Hypothalamus (tissue), 51 donors: Measurements from ENCODE around the gene CSNK1A1.

Source experiments
- DNase-seq, 51 donors: peaks; one replicate each; lab custom pipeline; 2025; lab: John Stamatoyannopoulos, UW

Gene CSNK1A1

DNA sequence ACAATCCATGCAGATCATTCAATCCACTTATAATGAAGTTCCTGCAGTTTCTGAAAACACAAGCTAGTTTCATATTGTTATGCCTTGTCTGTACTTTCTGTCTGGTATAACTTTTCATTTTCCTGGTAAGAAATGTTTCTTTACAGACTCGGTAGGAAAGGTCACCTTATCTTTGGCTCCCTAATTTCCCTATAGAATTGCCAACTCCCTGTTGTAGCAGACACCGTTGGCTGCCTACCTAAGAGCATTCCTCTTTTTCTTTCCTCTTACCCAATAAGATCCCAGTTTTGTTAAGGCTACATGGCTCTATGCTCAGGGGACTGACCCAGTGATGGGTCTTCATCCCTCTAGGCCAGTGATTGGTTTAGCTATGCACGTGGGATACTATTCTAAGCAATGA, 23.9 kb upstream of the CSNK1A1 start:
- DNase-seq: no peak

DNA sequence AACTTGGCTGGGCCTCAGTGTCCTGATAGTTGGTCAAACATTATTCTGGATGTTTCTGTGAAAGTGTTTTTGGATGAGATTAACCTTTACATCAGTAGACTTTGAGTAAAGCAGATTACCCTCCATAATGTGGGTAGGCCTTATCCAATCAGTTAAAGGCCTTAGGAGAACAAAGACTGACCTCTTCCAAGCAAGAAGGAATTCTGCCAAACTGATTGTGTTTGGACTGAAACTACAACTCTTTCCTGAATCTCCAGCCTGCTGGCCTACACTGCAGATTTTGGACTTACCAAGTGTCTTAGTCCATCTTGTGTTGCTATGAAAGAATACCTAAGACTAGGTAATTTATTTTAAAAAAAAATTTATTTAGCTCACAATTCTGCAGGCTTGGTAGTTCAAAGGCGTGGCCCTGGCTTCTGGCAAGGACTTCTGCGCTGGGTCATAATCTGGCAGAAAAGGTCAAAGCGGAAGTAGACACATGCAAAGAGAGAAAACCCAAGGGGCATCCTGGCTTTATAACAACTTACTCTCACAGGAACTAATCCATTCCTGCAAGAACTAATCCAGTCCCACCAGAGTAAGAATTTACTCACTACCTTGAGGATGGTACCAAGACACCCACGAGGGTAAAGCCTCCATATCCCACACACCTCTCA, 21.5 kb upstream of the CSNK1A1 start:
- DNase-seq: peak in 1 of 51 donors; percentile 9

DNA sequence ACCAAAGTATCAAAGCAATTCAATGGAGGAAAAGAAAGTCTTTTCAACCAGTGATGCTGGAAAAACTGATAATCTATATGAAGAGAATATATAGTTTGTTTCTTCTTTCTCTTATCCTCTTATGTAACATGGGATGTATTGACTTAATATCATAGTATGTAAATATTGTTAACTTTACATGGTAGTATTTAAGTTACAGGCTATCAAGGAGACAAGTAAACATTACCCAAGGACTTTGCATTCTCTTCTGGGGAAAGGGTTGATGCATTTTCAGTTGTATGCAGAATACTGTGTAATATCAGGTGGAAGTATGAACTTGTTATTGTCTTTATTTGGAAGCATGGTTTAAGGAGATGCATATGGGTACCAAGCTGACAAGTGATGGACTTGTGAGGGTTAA, 20.9 kb upstream of the CSNK1A1 start:
- DNase-seq: no peak

DNA sequence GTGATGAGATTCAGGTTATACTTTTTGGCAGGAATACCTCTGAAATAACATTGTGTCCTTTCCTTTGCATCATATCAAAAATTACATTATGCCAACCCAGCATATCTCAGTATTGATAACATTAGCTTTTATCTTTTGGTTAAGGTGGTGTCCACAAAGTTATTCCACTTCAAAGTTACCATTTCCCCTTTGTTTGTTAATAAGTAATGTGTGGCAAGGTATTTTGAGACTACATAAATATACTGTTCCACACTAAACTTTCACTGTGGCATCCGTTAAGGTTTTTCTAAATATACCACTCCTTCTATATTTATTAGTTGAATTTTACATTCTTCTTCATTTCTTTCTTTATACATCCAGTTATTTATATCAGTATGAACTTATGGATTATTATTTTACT, 16.0 kb upstream of the CSNK1A1 start:
- no peak for DNase-seq

DNA sequence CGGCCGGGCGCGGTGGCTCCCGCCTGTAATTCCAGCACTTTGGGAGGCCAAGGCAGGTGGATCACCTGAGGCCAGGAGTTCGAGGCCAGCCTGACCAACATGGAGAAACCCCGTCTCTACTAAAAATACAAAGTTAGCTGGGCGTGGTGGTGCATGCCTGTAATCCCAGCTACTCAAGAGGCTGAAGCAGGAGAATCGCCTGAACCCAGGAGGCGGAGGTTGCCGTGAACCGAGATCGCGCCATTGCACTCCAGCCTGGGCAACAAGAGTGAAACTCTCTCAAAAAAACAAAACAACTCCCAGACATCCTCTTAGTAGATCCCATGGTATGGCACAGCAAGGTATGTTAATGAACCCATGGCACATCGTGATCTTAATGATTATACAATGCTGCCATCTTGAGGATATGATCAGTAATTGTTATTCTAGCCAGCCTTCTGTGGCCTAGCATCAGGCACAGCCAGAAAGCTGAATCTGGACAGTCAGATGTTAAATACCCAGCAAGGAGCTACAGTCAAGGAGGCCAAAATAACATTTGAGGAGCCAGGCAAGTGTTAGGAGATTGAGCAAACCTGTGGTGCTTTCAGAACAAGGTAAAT, 13.4 kb upstream of the CSNK1A1 start:
- DNase-seq: peak in 10 of 51 donors; percentile 6 to 74 (median 14)

DNA sequence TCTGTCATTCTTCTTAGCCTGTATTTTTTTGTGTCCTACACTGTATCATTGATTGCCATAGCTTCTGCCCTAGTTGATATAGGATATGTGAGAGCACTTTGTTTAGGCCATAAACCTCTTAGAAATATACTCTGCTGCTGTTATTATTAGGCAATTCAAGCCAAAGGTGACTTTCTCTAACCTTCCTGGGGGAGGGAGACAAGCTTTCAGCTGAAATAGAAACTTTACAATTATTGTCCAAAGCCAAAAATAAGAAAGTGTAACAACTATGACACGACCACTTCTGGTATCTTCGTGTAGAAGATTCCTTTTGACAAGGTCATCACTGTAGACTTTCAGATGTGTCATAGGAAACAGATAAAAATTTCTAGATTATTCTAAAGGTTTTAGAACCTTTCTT, 12.2 kb upstream of the CSNK1A1 start:
- DNase-seq: no peak

DNA sequence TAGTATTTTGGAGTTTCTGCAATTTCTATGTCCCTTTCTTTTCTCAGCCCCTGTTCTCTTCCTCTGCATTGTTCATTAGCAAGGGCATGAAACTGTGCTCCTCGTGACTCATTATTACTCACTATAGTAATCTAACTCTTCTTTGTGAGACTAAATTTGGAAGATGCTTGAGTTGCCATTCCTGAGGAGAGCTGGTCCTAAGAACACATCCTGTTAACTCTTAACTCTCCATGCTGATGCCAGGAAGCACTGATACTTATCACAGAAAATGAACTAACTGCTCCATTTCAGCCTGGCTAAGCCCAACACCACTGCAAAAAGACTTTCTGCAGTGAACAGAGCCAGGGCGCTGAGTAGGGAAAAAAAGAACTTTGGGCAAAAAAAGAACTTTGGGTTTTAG, 10.6 kb upstream of the CSNK1A1 start:
- peak in 1 of 51 donors; percentile 54 for DNase-seq

DNA sequence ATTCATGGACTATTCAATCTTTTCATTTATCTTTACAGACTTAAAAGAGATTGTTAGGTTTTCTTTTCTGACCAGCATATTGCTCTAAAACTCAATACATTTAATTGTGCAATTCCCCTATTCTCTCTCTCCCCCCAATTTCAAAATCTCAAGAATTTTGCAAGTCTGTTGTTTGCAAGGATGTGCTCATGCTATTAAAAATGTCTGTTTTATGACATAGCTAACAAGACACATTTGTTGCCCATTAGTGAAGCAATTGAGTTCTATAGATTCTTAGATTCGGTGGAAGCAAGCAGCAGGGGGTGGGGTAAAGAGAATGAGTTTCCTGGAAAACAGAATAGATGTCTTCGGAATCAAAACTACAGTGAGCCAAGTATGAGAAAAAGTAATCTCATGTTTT, 8.5 kb upstream of the CSNK1A1 start:
- DNase-seq: no peak

DNA sequence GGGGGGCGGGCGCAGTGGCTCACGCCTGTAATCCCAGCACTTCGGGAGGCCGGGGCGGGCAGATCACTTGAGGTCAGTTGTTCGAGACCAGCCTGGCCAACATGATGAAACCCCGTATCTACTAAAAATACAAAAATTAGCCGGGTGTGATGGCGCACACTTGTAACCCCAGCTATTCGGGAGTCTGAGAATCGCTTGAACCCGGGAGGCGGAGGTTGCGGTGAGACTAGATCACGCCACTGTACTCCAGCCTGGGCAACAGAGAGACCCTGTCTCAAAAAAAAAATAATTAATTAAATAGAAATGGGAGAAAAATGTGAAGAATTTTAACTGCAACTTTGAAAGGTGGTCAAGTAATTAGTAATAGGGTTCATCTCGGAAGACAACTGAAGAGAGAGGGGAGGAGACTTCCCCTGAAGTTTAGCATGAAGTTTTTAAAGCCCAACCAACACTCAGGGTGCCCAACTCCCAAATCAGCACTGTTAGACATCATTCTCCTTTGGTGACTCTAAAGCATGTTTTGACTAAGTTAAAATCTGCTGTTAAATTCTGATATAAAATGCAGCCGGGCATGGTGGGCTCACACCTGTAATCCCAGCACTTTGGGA, 1.4 kb upstream of the CSNK1A1 start:
- DNase-seq: no peak

DNA sequence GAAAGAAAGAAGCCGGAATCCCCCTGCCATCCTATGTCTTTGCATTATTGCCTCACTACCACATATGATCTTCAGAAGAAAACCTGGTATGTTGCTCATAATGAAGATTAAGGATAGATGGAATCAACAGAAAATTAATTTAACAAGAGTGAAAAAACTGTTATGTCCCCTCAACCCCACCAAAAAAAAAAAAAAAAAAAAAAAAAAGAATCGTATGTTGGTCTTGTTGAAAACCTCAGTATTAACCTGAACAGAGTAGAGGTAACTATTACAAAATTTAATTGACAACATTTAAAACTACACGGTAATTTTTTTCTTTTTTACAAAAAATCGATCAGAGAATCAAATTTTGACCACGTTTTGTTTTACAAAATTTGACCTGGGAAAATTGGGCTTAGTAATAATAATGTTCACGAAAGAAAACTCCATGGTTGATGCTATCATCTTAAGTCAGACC, 827 bp upstream of the CSNK1A1 start:
- no peak for DNase-seq

DNA sequence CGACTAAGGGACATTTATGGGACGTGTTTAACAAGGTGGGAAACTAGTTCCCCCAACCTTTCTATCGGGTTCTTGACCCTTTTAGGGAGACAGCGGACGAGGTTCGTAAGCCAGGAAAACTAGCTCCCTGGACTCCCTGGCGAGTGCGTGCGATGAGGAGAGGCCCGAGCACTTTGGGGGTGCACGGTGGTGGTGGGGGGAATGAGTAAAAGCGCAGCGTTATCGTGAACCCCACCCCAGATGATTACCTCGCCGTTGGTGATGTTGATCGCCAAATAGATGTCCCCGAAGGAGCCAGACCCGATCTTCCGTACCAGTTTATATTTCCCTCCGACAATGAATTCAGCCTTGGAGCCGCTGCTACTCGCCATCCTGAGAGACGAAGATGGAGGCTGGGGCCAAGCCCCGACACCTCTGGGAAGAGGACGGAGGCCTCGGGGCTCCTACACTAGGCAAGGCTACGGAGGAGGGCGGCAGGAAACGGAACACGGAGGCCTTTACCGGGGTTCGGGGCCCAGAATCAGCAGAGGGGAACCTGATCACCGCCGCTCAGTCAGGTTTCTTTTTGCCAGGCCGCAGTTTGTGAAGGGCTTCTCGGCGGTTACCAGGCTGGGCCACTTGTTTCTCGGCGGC, 529 bp downstream of the CSNK1A1 start:
- peak in 11 of 51 donors; percentile 21 to 48 (median 39) for DNase-seq

DNA sequence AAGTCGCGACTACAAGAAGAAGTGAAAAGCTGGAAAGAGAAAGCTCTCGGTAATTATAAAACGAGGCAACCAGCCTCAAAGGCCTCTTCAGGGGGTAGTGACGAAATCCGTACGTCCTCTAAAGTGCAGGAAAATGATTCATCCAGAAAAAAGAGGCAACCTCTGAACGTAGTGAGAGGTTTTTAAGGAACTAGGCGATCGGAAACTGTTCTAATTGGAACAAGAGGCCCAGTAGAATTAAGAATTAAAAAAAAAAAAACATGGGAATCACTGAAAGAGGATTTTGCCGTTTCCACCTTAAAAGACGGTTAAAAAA, 1.0 kb downstream of the CSNK1A1 start:
- no peak for DNase-seq

DNA sequence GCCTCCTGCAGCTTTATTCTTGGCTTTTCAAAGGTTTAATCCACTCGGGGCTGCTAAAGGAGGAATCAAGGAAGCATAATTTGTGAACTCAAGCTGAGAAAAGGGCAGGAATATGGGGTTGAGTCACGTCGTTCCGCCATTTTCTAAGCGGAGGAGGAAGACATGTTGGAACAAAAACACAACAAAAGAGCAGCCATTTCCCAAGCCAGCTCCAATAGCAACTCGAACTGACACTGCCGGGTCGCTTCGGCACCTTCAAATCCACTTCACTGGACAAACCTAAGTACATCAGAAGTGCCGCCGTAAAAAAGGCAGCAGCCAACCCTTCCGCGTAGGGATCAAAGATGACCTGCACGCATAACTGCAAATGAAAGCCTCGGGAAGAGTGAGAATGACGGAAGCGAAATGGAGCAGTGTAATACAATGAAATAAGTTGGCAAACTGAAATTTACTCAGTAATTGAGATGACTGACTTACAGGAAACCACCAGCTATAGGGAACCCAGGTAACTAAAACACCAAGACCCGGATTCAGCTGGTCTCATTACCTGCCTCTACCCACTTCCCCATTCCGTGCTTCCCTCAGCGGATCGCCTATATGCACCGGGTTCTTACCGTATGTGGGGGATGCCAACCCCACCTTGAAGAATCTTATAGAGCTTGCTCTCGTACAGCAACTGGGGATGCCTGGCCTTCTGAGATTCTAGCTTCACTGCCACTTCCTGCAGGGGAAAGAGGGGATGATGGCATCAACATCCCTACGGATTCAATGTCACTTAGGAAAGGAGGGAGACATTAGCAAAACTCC, 1.6 kb downstream of the CSNK1A1 start:
- peak in 22 of 51 donors; percentile 5 to 71 (median 19) for DNase-seq

DNA sequence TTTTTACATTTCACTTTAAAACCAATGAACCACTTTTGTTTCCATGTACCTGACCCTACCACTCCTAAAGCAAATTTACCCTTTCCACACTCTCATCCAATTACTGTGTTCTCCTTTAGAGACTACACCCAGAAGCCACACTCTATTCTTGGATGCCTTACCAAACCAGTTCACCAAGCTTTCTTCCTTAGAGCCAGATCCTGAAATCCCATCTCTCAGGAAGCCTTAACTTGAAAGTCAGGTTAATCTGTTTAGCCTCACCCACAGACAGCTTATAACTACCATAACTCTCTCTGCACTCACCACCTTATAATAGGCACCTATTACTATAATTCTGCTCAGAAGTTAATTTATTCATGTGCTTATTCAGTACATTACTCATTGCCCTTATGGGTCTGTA, 4.3 kb downstream of the CSNK1A1 start:
- DNase-seq: no peak

DNA sequence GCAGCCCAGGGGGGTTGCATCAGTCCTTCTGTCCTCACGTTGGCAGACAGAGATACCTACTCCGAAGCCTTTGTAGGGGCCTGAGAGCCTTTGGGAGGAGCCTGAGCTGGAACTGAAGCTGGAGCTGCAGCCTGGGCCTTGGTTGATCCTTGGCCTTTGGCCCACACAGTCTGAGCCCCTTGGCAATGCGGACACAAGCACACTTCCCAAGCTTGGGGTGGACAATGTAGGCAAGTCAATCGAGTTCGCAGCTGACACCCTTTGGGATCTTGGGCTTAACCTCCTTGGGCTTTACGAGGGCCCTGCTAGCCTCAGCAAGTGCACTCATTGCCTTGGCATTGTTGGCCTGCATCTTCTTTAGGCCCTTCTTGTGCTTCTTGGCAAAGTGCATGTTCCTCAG, 5.9 kb downstream of the CSNK1A1 start:
- no peak for DNase-seq

DNA sequence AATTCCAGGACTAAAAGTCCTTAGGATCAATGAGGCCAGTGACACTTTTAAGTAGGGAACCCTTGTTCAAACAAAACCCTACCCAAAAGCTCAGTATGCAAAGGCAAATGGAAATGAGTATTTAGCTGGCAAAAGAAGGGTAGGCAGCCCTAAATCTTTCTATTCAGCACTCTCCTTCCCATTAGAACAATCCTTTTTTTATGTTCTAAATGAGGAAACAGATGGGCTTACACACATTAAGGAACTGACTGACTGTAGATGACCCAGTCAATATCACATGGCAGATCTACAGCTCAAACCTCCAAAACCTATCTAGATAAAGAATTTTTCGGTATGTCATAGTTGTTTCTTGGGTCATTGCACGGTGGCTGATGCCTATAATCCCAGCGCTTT, 7.2 kb downstream of the CSNK1A1 start:
- no peak for DNase-seq

DNA sequence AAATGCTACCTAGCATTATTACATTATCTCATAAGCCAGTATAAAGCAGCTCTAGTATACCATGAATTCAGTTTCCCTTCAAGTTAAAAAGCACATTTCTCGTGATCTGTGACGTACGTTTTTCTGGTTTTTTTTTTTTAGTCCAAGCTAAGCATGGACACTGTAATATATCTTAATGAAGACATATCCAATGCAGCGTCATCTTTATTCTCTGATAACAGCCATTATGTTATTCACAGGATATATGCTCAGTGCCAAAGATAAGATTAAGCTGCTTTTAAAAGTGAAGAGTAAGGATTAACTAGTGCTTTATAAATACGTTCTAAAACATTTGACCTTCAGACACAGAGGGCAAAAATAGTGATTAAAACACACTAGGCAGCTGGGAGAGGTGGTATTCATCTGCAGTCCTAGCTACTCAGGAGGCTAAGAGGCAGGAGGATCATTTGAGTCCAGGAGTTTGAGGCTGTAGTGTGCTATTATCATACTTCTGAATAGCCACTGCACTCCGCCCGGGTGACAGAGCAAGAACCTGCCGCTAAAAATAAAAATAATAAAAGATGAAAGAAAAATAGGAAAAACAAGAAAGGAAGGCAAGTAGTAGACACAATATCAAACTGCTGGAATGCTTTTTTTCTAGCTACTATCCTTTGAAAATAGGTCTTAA, 7.7 kb downstream of the CSNK1A1 start:
- DNase-seq: no peak

DNA sequence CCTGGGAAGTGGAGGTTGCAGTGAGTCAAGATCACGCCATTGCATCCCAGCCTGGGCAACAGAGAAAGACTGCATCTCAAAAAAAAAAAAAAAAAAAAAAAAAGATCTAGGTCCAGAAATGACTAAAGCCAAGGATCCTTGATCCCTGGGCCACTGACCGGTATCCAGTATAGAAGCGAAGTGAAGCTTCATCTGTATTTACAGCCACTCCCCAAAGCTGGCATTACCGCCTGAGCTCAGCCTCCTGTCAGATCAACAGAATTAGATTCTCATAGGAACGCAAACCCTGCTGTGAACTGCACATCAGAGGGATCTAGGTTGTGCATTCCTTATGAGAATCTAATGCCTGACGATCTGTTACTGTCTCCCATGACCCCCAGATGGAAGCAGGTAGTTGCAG, 9.3 kb downstream of the CSNK1A1 start:
- DNase-seq: no peak

DNA sequence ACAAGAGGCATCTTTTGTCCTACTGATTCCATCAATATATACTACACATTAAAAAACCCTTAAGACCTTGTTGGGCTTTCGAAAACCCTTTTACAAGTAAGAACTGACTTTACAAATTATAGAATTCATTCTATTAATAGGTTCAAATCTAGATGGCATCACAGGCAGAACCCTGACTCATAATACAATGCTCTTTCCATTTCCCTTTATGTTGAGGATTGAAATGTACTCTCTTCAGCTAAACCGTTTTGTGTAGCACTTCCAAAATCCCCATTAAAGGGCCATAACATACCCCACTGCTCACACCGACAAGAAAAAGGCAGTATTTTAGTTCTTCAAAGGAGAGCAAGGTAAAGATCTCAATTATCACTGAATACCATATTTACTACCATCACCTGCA, 11.2 kb downstream of the CSNK1A1 start:
- DNase-seq: no peak

DNA sequence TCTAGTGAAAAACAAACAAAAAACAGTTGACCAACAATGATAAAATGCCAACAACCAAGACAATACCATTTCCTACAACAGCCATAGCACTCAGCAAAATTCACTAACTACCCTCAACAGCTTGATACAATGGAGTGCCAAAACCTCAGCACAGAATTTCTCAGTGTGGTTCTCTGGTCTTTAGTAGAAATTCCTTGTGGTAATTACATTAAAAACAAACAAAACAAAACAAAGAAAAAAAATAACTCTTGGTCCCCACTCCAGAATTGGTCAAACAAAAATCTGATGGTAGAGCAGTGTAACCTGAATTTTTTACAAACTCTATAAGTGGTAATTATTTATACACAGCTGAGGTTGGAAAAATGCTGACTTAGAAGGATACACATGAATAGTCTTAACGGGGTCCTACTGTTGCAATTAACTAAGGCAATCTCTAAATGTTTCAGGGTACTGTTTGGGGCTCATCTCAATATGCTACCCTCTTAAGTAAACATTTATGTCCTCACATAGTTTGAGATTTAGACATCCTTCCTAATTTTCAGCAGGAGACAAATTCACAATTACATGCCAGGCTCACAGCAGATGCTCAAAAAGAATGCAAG, 13.8 kb downstream of the CSNK1A1 start:
- DNase-seq: no peak
